AG09319 (cell line): ENCODE data around the gene PRR7.

ENCODE experiments used
- DNase-seq: peaks from one replicate; pipeline ENCODE4 v3.0.0-alpha.2; 2010; ENCODE audit warnings: low read depth; ENCODE audit errors: extremely low read depth
- CTCF ChIP-seq: IDR thresholded peaks from 2 replicates; pipeline ENCODE4 v1.5.1; 2011; ENCODE audit warnings: low read depth, mild to moderate bottlenecking, inconsistent platforms, low read length, moderate library complexity

Gene PRR7

GRCh38 chr5:177445052-177445916 lies 1.3 kb upstream of the PRR7 start:
- DNase-seq: no peak
- TF ChIP-seq CTCF: no peak

GRCh38 chr5:177445917-177446199 lies 756 bp upstream of the PRR7 start:
- no peak for DNase-seq
- no peak for TF ChIP-seq CTCF

GRCh38 chr5:177447066-177447610 lies 524 bp downstream of the PRR7 start:
- DNase-seq: no peak
- no peak for TF ChIP-seq CTCF

GRCh38 chr5:177447611-177448243 lies 1.1 kb downstream of the PRR7 start:
- DNase-seq: no peak
- no peak for TF ChIP-seq CTCF

GRCh38 chr5:177448244-177448950 lies 1.8 kb downstream of the PRR7 start:
- DNase-seq: no peak
- TF ChIP-seq CTCF: no peak

- no peak for TF ChIP-seq CTCF
- no peak for DNase-seq
Observed at GRCh38 chr5:177449140-177450061, 2.8 kb downstream of the PRR7 start.
